H9 (cell line): ENCODE measurements around the gene GGA2. TPM values are rescaled to one million over a fixed set of nuclear protein-coding genes. Genes with fewer than 3 reads are reported as not detected.
A peak's percentile ranks its signal among the peaks of the same experiment; 100 is the strongest.
"Not testable (repeated sequence)": the region's sequence is repeated elsewhere in the genome, so short reads cannot be mapped to it uniquely, and the experiment has no call there.

Experiments used
- DNase-seq: peaks from one replicate; pipeline ENCODE4 v3.0.0-alpha.2; 2017
- H2AFZ ChIP-seq: one replicate; pipeline ENCODE4 v1.6.1; 2013; ENCODE audit warnings: mild to moderate bottlenecking, low read length, control low read depth, moderate library complexity
- H2AK5ac ChIP-seq: 2 replicates; pipeline ENCODE4 v1.6.1; 2013; ENCODE audit warnings: low read length, control low read depth, mixed read lengths; ENCODE audit not compliant: insufficient read length
- H2BK120ac ChIP-seq: one replicate; pipeline ENCODE4 v1.6.1; 2013; ENCODE audit warnings: low read depth, mild to moderate bottlenecking, low read length, control low read depth, inconsistent platforms; ENCODE audit not compliant: poor library complexity, severe bottlenecking
- H2BK12ac ChIP-seq: 2 replicates; pipeline ENCODE4 v1.6.1; 2013; ENCODE audit warnings: low read length, control low read depth, mixed read lengths, low read depth; ENCODE audit not compliant: insufficient read length
- H2BK15ac ChIP-seq: 2 replicates; pipeline ENCODE4 v1.6.1; 2013; ENCODE audit warnings: low read depth, low read length, control low read depth
- H2BK20ac ChIP-seq: one replicate; pipeline ENCODE4 v1.6.1; 2013; ENCODE audit warnings: low read depth, mild to moderate bottlenecking, low read length, control low read depth, inconsistent platforms; ENCODE audit not compliant: poor library complexity, severe bottlenecking
- H2BK5ac ChIP-seq: 2 replicates; pipeline ENCODE4 v1.6.1; 2013; ENCODE audit warnings: low read length, control low read depth, mixed read lengths; ENCODE audit not compliant: insufficient read length
- H3K14ac ChIP-seq: 2 replicates; pipeline ENCODE4 v1.6.1; 2013; ENCODE audit warnings: low read length, control low read depth; ENCODE audit not compliant: insufficient read depth
- H3K18ac ChIP-seq: 2 replicates; pipeline ENCODE4 v1.6.1; 2013; ENCODE audit warnings: low read depth, mild to moderate bottlenecking, mixed read lengths, low read length, control low read depth; ENCODE audit not compliant: insufficient read length
- H3K23ac ChIP-seq: 2 replicates; pipeline ENCODE4 v1.6.1; 2013; ENCODE audit warnings: low read length, control low read depth, mixed read lengths, low read depth; ENCODE audit not compliant: insufficient read length
- H3K23me2 ChIP-seq: 2 replicates; pipeline ENCODE4 v1.6.1; 2013; ENCODE audit warnings: low read depth, mild to moderate bottlenecking, mixed read lengths, low read length, control low read depth; ENCODE audit not compliant: insufficient read length, poor library complexity, severe bottlenecking
- H3K27ac ChIP-seq: 2 replicates; pipeline ENCODE4 v1.5.1; 2013; ENCODE audit warnings: low read length, control low read depth, mixed read lengths, low read depth; ENCODE audit not compliant: insufficient read length
- H3K27me3 ChIP-seq: 2 replicates; pipeline ENCODE4 v1.6.1; 2013; ENCODE audit warnings: low read length, control low read depth, inconsistent platforms; ENCODE audit not compliant: insufficient read depth
- H3K4ac ChIP-seq: 2 replicates; pipeline ENCODE4 v1.6.1; 2013; ENCODE audit warnings: low read depth, mild to moderate bottlenecking, control low read depth, inconsistent platforms, low read length, moderate library complexity
- H3K4me1 ChIP-seq: 2 replicates; pipeline ENCODE4 v1.6.1; 2013; ENCODE audit warnings: low read length, control low read depth, inconsistent platforms; ENCODE audit not compliant: insufficient read depth
- H3K4me2 ChIP-seq: 2 replicates; pipeline ENCODE4 v1.6.1; 2013; ENCODE audit warnings: low read length, control low read depth, mixed read lengths; ENCODE audit not compliant: insufficient read length, insufficient read depth
- H3K56ac ChIP-seq: 2 replicates; pipeline ENCODE4 v1.6.1; 2013; ENCODE audit warnings: low read depth, mild to moderate bottlenecking, mixed read lengths, low read length, control low read depth; ENCODE audit not compliant: insufficient read length
- H3K79me1 ChIP-seq: 2 replicates; pipeline ENCODE4 v1.6.1; 2013; ENCODE audit warnings: low read depth, mild to moderate bottlenecking, moderate library complexity, low read length, control low read depth, inconsistent platforms; ENCODE audit not compliant: insufficient read depth, poor library complexity, severe bottlenecking
- H3K79me2 ChIP-seq: 2 replicates; pipeline ENCODE4 v1.6.1; 2013; ENCODE audit warnings: low read length, control low read depth, inconsistent platforms; ENCODE audit not compliant: insufficient read depth
- H3K9ac ChIP-seq: 2 replicates; pipeline ENCODE4 v1.6.1; 2013; ENCODE audit warnings: low read length, control low read depth, mixed read lengths; ENCODE audit not compliant: insufficient read length; ENCODE audit errors: extremely low read depth
- H3K9me3 ChIP-seq: one replicate; pipeline ENCODE4 v1.6.1; 2013; ENCODE audit warnings: low read depth, low read length, inconsistent platforms; ENCODE audit not compliant: control insufficient read depth
- H3T11ph ChIP-seq: one replicate; pipeline ENCODE4 v1.6.1; 2013; ENCODE audit warnings: mild to moderate bottlenecking, low read length, control low read depth, inconsistent platforms
- H4K20me1 ChIP-seq: one replicate; pipeline ENCODE4 v1.6.1; 2013; ENCODE audit not compliant: control insufficient read depth, insufficient read length, insufficient read depth
- H4K5ac ChIP-seq: 2 replicates; pipeline ENCODE4 v1.6.1; 2013; ENCODE audit warnings: low read depth, mild to moderate bottlenecking, mixed read lengths, low read length, control low read depth; ENCODE audit not compliant: insufficient read length
- H4K8ac ChIP-seq: replicated peaks from 2 replicates; pipeline ENCODE4 v1.6.1; 2013; ENCODE audit warnings: low read length, control low read depth, mixed read lengths, low read depth; ENCODE audit not compliant: insufficient read length
- H4K91ac ChIP-seq: 2 replicates; pipeline ENCODE4 v1.6.1; 2013; ENCODE audit warnings: low read depth, mild to moderate bottlenecking, moderate library complexity, mixed read lengths, low read length, control low read depth; ENCODE audit not compliant: insufficient read length
- H3K27ac Mint-ChIP-seq, 3 experiments: 2 replicates in 2 of 3; 3 replicates in 1 of 3; pipeline ENCODE4 v1.8.0; 2020 to 2021; ENCODE audit warnings: mixed read lengths in 3 of 3, mild to moderate bottlenecking in 1 of 3, moderate library complexity in 1 of 3
- H3K27me3 Mint-ChIP-seq: 2 replicates; pipeline ENCODE4 v1.8.0; 2021; ENCODE audit warnings: low read depth, mild to moderate bottlenecking, moderate library complexity, mixed read lengths
- H3K36me3 Mint-ChIP-seq, 3 experiments: 2 replicates in 2 of 3; 3 replicates in 1 of 3; pipeline ENCODE4 v1.8.0; 2020 to 2021; ENCODE audit warnings: low read depth in 3 of 3, mixed read lengths in 3 of 3; ENCODE audit not compliant: insufficient read depth in 1 of 3
- H3K4me1 Mint-ChIP-seq, 2 experiments: 2 replicates each; pipeline ENCODE4 v1.8.0; 2020; ENCODE audit warnings: mixed read lengths in 2 of 2
- H3K4me3 Mint-ChIP-seq, 2 experiments: 2 replicates in 1 of 2; 3 replicates in 1 of 2; pipeline ENCODE4 v1.8.0; 2020 to 2021; ENCODE audit warnings: mild to moderate bottlenecking in 2 of 2, mixed read lengths in 2 of 2, moderate library complexity in 1 of 2
- H3K9me3 Mint-ChIP-seq, 2 experiments: 2 replicates in 1 of 2; 3 replicates in 1 of 2; pipeline ENCODE4 v1.8.0; 2020; ENCODE audit warnings: mild to moderate bottlenecking in 2 of 2, mixed read lengths in 2 of 2, moderate library complexity in 1 of 2
- WGBS: extraction: QIAGEN DNeasy Blood & Tissue Kit; methylation state at CpG from one replicate; pipeline ENCODE4 v1.1.7; 2013; ENCODE audit warnings: missing lambda C conversion rate, low lambda C conversion rate, mixed read lengths; ENCODE audit not compliant: insufficient read length; ENCODE audit errors: extremely low coverage; 5-methylcytosine and 5-hydroxymethylcytosine counted together
- total RNA-seq: library from RNA; stranded (reverse); gene quantifications from 2 replicates; pipeline ENCODE4 v1.2.1, GENCODE V29; 2021
- TF ChIP-seq, protein P1 (sequence below): fragments of 200-600 bp; sonication (generic); conservative IDR thresholded peaks from 3 replicates; pipeline ENCODE4 v1.8.0; 2021; ENCODE audit warnings: antibody characterized with exemption, mild to moderate bottlenecking

The GGA2 gene
- total RNA-seq, 1 experiment from 2014 or later: 143 TPM

- no peaks in the 10 kb centered on the region for H3K23me2 ChIP-seq
- H3K18ac ChIP-seq: no peak overlapping the region
- H3K23ac ChIP-seq: no peak overlapping the region
- no peaks in the 10 kb centered on the region for H3K4me1 Mint-ChIP-seq
- H2BK15ac ChIP-seq: no peak overlapping the region
- no peaks in the 10 kb centered on the region for H3K79me1 ChIP-seq
- no peaks in the 10 kb centered on the region for H3K4me1 ChIP-seq
- H4K20me1 ChIP-seq: no peaks in the 10 kb centered on the region
- TF ChIP-seq, protein P1, sequence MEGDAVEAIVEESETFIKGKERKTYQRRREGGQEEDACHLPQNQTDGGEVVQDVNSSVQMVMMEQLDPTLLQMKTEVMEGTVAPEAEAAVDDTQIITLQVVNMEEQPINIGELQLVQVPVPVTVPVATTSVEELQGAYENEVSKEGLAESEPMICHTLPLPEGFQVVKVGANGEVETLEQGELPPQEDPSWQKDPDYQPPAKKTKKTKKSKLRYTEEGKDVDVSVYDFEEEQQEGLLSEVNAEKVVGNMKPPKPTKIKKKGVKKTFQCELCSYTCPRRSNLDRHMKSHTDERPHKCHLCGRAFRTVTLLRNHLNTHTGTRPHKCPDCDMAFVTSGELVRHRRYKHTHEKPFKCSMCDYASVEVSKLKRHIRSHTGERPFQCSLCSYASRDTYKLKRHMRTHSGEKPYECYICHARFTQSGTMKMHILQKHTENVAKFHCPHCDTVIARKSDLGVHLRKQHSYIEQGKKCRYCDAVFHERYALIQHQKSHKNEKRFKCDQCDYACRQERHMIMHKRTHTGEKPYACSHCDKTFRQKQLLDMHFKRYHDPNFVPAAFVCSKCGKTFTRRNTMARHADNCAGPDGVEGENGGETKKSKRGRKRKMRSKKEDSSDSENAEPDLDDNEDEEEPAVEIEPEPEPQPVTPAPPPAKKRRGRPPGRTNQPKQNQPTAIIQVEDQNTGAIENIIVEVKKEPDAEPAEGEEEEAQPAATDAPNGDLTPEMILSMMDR: no peak
- no peak overlapping the region for H2BK120ac ChIP-seq
- no peak overlapping the region for H3K4me3 Mint-ChIP-seq
- H3K27me3 ChIP-seq: no peaks in the 10 kb centered on the region
- no peak overlapping the region for H3K4me2 ChIP-seq
- no peaks in the 10 kb centered on the region; the same call in 1 of the 2 replicates for H3K27me3 Mint-ChIP-seq
- no peak overlapping the region for H4K5ac ChIP-seq
- H2AK5ac ChIP-seq: no peak overlapping the region
- H3K9me3 Mint-ChIP-seq: no peaks in the 10 kb centered on the region
- DNase-seq: no peak
- H3K9ac ChIP-seq: no peak overlapping the region
- H3K4ac ChIP-seq: no peak overlapping the region
- no peak overlapping the region for H3K56ac ChIP-seq
- no peak overlapping the region for H2AFZ ChIP-seq
- H3K9me3 ChIP-seq: no peaks in the 10 kb centered on the region
- H3K27ac ChIP-seq: no peak overlapping the region
- no peak overlapping the region for H2BK20ac ChIP-seq
- no peak overlapping the region for H2BK12ac ChIP-seq
- H3T11ph ChIP-seq: no peak overlapping the region
- H3K79me2 ChIP-seq: no peaks in the 10 kb centered on the region
- H3K14ac ChIP-seq: no peak overlapping the region
- H3K36me3 Mint-ChIP-seq: peaks cover 22 to 44% (median 31%) of the 10 kb centered on the region in 3 experiments; a peak in 6 of 7 replicates
- no peak overlapping the region for H4K8ac ChIP-seq
- no CpG with 5 or more reads among the region's 1 CpG for WGBS
- peak overlapping the region in 1 of 3 experiments; percentile 71; a peak in 3 of 7 replicates for H3K27ac Mint-ChIP-seq
- H4K91ac ChIP-seq: no peak overlapping the region
- H2BK5ac ChIP-seq: no peak overlapping the region
Measured at GRCh38 chr16:23464196-23464595, 46.1 kb downstream of the GGA2 start.

GRCh38 chr16:23462994-23463393 is 47.3 kb downstream of the GGA2 start:
- not testable (repeated sequence) for H3K56ac ChIP-seq, H3K79me2 ChIP-seq, H3K9me3 ChIP-seq, H3K79me1 ChIP-seq, H2BK12ac ChIP-seq, H3K4ac ChIP-seq, H3K4me1 ChIP-seq, H3K23ac ChIP-seq, H4K8ac ChIP-seq, H3K9ac ChIP-seq, H2BK20ac ChIP-seq, H3K4me3 Mint-ChIP-seq, H2AFZ ChIP-seq, H3K9me3 Mint-ChIP-seq, H3K4me2 ChIP-seq, H2BK5ac ChIP-seq, H2BK15ac ChIP-seq, H3K27ac Mint-ChIP-seq, H2AK5ac ChIP-seq, H3K14ac ChIP-seq, H4K20me1 ChIP-seq, H4K5ac ChIP-seq, H3K18ac ChIP-seq, DNase-seq, H2BK120ac ChIP-seq, H3K23me2 ChIP-seq, H3K4me1 Mint-ChIP-seq, H3T11ph ChIP-seq, H3K27me3 Mint-ChIP-seq, H3K27ac ChIP-seq, H3K27me3 ChIP-seq, H4K91ac ChIP-seq
- WGBS: no CpG with 5 or more reads among the region's 6 CpGs
- peaks cover 14 to 32% (median 22%) of the 10 kb centered on the region in 3 experiments; a peak in 6 of 7 replicates for H3K36me3 Mint-ChIP-seq
